Astrocyte (in vitro differentiated cells and primary cell): ENCODE data around the gene PLXNB3.

Experiments
- EZH2 ChIP-seq: IDR thresholded peaks from 2 replicates; pipeline ENCODE4 v1.6.1; 2012; ENCODE audit warnings: mild to moderate bottlenecking, low read length, inconsistent platforms; ENCODE audit not compliant: insufficient read depth
- TF ChIP-seq, protein P1 (sequence below): IDR thresholded peaks from 2 replicates; pipeline ENCODE4 v1.5.1; 2011; ENCODE audit warnings: low read depth, mild to moderate bottlenecking, inconsistent platforms, low read length, moderate library complexity; ENCODE audit not compliant: insufficient read depth

DNA sequence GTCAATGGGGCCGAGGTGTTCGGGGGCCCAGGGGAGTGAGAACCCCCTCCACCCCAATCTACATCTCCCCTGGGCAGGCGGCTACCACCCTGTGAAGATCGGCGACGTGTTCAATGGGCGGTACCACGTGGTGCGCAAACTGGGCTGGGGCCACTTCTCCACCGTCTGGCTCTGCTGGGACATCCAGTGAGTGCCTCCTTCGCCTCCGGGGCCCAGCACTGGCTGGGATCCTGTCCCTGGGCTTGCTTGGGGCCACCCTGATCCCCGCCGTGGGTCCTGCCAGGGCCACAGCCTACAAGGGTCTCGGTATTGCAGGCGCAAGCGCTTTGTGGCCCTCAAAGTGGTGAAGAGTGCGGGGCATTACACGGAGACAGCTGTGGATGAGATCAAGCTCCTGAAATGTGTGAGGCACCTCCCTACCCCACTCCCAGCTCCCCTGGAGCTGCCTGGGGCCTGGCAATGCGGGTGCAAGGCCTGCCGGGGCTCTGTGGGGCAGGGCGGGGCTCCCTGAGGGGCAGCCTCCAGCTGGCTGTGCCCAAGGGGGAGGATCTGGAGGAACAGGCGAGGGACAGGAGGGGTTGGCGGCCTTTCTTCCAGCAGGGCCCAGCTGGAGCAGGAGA, 17.5 kb downstream of the PLXNB3 start:
- TF ChIP-seq, protein P1, sequence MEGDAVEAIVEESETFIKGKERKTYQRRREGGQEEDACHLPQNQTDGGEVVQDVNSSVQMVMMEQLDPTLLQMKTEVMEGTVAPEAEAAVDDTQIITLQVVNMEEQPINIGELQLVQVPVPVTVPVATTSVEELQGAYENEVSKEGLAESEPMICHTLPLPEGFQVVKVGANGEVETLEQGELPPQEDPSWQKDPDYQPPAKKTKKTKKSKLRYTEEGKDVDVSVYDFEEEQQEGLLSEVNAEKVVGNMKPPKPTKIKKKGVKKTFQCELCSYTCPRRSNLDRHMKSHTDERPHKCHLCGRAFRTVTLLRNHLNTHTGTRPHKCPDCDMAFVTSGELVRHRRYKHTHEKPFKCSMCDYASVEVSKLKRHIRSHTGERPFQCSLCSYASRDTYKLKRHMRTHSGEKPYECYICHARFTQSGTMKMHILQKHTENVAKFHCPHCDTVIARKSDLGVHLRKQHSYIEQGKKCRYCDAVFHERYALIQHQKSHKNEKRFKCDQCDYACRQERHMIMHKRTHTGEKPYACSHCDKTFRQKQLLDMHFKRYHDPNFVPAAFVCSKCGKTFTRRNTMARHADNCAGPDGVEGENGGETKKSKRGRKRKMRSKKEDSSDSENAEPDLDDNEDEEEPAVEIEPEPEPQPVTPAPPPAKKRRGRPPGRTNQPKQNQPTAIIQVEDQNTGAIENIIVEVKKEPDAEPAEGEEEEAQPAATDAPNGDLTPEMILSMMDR, result no peak
- TF ChIP-seq EZH2, result no peak
